Right atrium auricular region (tissue), 2 donors: Measurements from ENCODE around the gene ZSWIM2. TPM values are rescaled to one million over a fixed set of nuclear protein-coding genes. Genes with fewer than 3 reads are reported as not detected.
"Not testable (repeated sequence)": the region's sequence is repeated elsewhere in the genome, so short reads cannot be mapped to it uniquely, and the experiment has no call there.

ENCODE experiments used
- DNase-seq: peaks from one replicate; pipeline ENCODE4 v3.0.0-alpha.2; 2019; ENCODE audit warnings: low spot score
- H3K27ac ChIP-seq, 2 donors: fragments of 200-600 bp; sonication (generic); 1 replicate in 1 of 2; 2 replicates in 1 of 2; pipeline ENCODE4 v1.5.1; 2016 to 2019
- H3K27me3 ChIP-seq, 2 donors: fragments of 200-600 bp; sonication (generic); one replicate each; pipeline versions ENCODE4 v1.5.1 to v1.6.0; 2017 to 2019
- H3K36me3 ChIP-seq: fragments of 200-600 bp; sonication (generic); one replicate; pipeline ENCODE4 v1.5.1; 2016
- H3K4me1 ChIP-seq, 2 donors: fragments of 200-600 bp; sonication (generic); one replicate each; pipeline versions ENCODE4 v1.5.1 to v1.6.0; 2017 to 2019
- H3K4me3 ChIP-seq, 2 donors: fragments of 200-600 bp; sonication (generic); 1 replicate in 1 of 2; 2 replicates in 1 of 2; pipeline ENCODE4 v1.5.1; 2017 to 2019; ENCODE audit warnings: mild to moderate bottlenecking in 1 of 2, moderate library complexity in 1 of 2
- H3K9me3 ChIP-seq, 2 donors: fragments of 200-600 bp; sonication (generic); one replicate each; pipeline ENCODE4 v1.5.1; 2019
- total RNA-seq, 2 donors: library from RNA; depleted of rRNA; stranded (reverse); fragments of >200 nt; gene quantifications; one replicate each; pipeline ENCODE4 v1.1.0, GENCODE V29; 2016
- TF ChIP-seq, protein P1 (sequence below), 2 donors: fragments of 200-600 bp; sonication (generic); IDR thresholded peaks; one replicate each; pipeline ENCODE4 v1.5.1; 2019; ENCODE audit warnings: antibody characterized with exemption in 2 of 2

The ZSWIM2 gene
- total RNA-seq, 2 donors from 2014 or later: not detected

DNA sequence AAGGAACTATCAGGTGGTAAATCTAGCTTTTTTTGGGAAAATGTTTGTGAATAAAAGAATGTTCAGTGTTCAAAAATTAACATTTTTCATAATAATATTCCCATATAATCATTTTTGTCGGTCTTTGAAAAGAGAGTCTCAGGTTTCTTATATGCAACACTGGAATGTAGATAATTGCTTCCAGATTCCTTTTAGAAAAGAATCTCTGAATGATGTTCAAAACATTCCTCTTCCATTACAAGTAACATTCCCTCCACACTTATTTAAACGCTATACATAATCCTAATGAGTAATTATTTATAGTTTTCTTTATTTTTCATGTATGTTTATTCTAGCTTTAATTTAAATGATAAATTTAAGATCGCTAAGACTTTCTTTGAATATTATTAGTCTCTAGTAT, 7.0 kb downstream of the ZSWIM2 start:
- Histone ChIP-seq H3K27ac (no peak overlapping the region), H3K9me3 (no peaks in the 10 kb centered on the region), H3K27me3 (no peaks in the 10 kb centered on the region), H3K36me3 (no peaks in the 10 kb centered on the region), H3K4me3 (no peak overlapping the region), H3K4me1 (no peaks in the 10 kb centered on the region)
- TF ChIP-seq, protein P1, sequence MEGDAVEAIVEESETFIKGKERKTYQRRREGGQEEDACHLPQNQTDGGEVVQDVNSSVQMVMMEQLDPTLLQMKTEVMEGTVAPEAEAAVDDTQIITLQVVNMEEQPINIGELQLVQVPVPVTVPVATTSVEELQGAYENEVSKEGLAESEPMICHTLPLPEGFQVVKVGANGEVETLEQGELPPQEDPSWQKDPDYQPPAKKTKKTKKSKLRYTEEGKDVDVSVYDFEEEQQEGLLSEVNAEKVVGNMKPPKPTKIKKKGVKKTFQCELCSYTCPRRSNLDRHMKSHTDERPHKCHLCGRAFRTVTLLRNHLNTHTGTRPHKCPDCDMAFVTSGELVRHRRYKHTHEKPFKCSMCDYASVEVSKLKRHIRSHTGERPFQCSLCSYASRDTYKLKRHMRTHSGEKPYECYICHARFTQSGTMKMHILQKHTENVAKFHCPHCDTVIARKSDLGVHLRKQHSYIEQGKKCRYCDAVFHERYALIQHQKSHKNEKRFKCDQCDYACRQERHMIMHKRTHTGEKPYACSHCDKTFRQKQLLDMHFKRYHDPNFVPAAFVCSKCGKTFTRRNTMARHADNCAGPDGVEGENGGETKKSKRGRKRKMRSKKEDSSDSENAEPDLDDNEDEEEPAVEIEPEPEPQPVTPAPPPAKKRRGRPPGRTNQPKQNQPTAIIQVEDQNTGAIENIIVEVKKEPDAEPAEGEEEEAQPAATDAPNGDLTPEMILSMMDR (IDR thresholded peaks at IDR 0.05): no peak
- DNase-seq: no peak

DNA sequence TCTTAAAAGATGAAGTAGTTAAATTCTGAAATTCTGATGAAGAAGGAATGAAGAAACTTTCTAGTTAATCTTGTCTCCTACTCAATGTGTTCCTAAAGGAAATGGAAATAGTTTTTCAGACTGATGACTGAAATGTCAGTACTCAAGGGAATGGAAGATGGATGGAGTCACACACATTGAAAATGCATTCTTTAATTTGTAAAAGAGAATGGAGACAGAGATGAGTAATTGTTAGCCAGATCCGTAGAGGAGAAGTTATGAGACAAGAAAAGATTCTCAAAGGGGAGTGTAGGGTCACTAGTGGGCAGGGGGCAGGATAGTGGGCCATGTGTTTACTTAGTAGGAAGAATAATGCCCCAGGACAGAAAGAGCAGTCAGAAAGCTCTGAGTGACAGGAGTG, 13.3 kb downstream of the ZSWIM2 start:
- DNase-seq: no peak
- Histone ChIP-seq H3K36me3 (no peaks in the 10 kb centered on the region), H3K4me1 (no peaks in the 10 kb centered on the region), H3K27me3 (no peaks in the 10 kb centered on the region), H3K27ac (no peak overlapping the region), H3K9me3 (no peaks in the 10 kb centered on the region), H3K4me3 (no peak overlapping the region)
- TF ChIP-seq, protein P1 (IDR thresholded peaks at IDR 0.05): no peak

DNA sequence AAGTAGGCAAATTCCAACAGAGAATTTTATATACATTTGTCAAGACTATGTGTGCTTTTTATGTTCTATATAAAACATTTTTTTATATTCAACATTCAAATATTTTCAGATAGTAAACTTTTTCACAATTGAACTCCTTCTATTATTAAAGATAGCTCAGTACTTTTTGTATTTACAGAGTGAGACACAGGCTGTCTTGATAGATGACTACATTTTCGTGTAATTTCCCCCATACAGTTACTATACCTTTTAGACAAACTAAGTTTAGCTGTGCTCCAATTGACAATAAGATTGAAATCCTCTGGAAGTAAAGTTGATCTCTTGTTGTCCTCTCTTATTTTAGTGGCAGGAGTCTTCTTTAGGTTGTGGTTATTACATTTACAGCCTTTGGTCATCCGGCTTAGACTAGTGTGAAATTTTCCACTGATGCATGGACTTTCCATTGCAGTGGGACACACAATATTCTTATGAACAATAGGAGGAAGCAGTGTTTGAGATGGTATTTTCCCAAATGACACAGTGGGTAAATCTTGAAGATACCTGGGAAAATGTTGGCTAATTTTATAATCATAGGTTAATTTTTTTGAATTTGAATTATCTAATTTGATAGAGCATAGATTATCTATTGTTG, 21.0 kb downstream of the ZSWIM2 start:
- no peak overlapping the region for H3K27ac ChIP-seq
- TF ChIP-seq, protein P1 (IDR thresholded peaks at IDR 0.05): no peak
- H3K4me1 ChIP-seq: no peaks in the 10 kb centered on the region
- no peaks in the 10 kb centered on the region for H3K9me3 ChIP-seq
- no peak overlapping the region for H3K4me3 ChIP-seq
- H3K36me3 ChIP-seq: no peaks in the 10 kb centered on the region
- no peaks in the 10 kb centered on the region for H3K27me3 ChIP-seq
- no peak for DNase-seq

DNA sequence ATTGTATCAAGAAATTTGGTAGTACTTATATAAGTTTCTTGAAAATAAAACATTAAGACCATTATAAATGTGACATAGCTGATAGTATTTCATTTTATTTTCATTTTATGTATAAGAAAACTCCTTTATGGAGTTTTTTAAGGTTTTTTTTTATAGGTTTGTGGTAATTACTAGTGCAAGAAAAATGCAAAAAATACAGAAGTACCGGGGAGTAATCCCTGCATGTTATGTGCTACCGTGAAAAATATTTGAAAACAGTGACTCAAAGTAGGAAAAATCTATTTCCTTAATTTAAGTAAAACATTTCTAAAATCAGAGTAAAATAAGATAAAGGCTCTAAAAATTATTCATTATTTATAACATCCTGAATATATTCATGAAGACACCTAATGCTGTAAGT, 21.6 kb downstream of the ZSWIM2 start:
- no peak for DNase-seq
- Histone ChIP-seq H3K4me3 (no peak overlapping the region), H3K4me1 (no peaks in the 10 kb centered on the region), H3K9me3 (no peaks in the 10 kb centered on the region), H3K36me3 (no peaks in the 10 kb centered on the region), H3K27me3 (no peaks in the 10 kb centered on the region), H3K27ac (no peak overlapping the region)
- TF ChIP-seq, protein P1 (IDR thresholded peaks at IDR 0.05): no peak

DNA sequence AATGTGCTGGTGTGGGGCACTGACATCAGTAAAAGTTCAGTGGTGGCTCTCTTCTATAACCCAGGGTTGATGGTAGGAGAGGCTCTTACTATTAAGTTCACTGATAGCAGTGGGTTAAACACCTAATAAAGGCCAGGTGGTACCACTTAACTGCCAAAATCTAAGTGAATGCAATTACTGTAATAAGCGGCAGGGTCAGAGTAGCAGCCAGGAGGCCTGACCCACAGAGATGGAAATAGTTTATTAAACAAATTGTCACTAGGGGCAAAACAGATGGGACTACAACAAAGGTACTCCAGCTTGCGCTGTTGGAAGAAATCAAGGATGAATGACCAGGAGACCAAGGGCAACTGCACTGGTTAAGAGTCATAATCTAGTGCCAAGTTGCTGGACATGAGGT, 26.6 kb downstream of the ZSWIM2 start:
- Histone ChIP-seq H3K27ac (no peak overlapping the region), H3K9me3 (peaks cover 0 to 5% of the 10 kb centered on the region in 2 donors), H3K4me1 (no peaks in the 10 kb centered on the region), H3K27me3 (no peaks in the 10 kb centered on the region), H3K4me3 (no peak overlapping the region), H3K36me3 (no peaks in the 10 kb centered on the region)
- TF ChIP-seq, protein P1 (IDR thresholded peaks at IDR 0.05): no peak
- no peak for DNase-seq

DNA sequence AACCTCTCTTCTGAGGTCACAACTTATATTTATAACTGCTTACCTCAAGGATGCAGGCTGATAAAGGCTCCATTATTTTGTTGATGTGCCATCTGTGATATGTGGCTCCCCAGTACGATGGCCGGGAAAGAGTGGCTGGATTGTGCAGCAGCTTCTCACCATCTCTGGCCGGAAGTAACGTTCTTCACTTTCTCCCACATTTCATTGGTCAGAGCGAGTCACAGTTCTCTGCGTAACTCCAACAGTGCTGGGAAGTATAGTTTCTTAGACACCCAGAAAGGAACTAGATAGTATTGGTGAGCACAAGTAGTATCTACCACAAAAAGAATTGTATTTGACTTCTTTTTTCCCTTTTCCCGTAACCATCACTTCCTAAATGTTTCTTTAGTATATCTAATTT, 28.7 kb downstream of the ZSWIM2 start:
- H3K36me3 ChIP-seq: no peaks in the 10 kb centered on the region
- no peak for DNase-seq
- TF ChIP-seq, protein P1 (IDR thresholded peaks at IDR 0.05): no peak

DNA sequence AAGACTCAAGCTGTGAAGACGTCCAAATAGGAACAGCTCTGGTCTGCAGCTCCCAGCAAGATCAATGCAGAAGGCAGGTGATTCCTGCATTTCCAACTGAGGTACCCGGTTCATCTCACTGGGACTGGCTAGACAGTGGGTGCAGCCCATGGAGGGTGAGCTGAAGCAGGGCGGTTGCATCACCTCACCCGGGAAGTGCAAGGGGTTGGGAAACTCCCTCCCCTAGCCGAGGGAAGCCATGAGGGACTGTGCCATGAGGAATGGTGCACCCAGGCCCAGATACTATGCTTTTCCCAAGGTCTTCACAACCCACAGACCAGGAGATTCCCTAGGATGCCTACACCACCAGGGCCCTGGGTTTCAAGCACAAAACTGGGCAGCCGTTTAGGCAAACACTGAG, 37.2 kb downstream of the ZSWIM2 start:
- H3K27me3 ChIP-seq, DNase-seq, H3K9me3 ChIP-seq, H3K27ac ChIP-seq, H3K36me3 ChIP-seq, H3K4me1 ChIP-seq, H3K4me3 ChIP-seq: not testable (repeated sequence)

More for the DNA sequence above, 28.7 kb downstream of the ZSWIM2 start:
- Histone ChIP-seq H3K27me3 (no peaks in the 10 kb centered on the region), H3K27ac (no peak overlapping the region), H3K4me3 (no peak overlapping the region), H3K4me1 (no peaks in the 10 kb centered on the region), H3K9me3 (peaks cover 0 to 5% of the 10 kb centered on the region in 2 donors)
